Right cardiac atrium (tissue), 5 donors: ENCODE results near the gene ZNF428. TPM values are rescaled to one million over a fixed set of nuclear protein-coding genes. Genes with fewer than 3 reads are reported as not detected.
"Not testable (repeated sequence)": the region's sequence is repeated elsewhere in the genome, so short reads cannot be mapped to it uniquely, and the experiment has no call there.

Experiments
- ATAC-seq, 2 donors: fragments of 200-7000 bp; cut with Tn5 transposase; one replicate each; pipeline versions ENCODE4 v1.8.0 to v1.9.1; 2020; ENCODE audit warnings: moderate library complexity in 2 of 2, mild to moderate bottlenecking in 1 of 2
- DNase-seq, 3 donors: peaks; one replicate each; pipeline ENCODE4 v3.0.0-alpha.2; 2020
- H3K27ac ChIP-seq: one replicate; pipeline ENCODE4 v1.5.1; 2013; ENCODE audit warnings: mild to moderate bottlenecking, low read length, control low read depth, moderate library complexity
- H3K27me3 ChIP-seq: one replicate; pipeline ENCODE4 v1.6.1; 2013; ENCODE audit not compliant: control insufficient read depth, insufficient read depth
- H3K4me1 ChIP-seq: one replicate; pipeline ENCODE4 v1.6.1; 2013; ENCODE audit warnings: low read length; ENCODE audit not compliant: control insufficient read depth, insufficient read depth
- H3K4me3 ChIP-seq: one replicate; pipeline ENCODE4 v1.5.1; 2013; ENCODE audit warnings: low read length, control low read depth
- H3K9me3 ChIP-seq: one replicate; pipeline ENCODE4 v1.6.1; 2013; ENCODE audit warnings: low read length; ENCODE audit not compliant: control insufficient read depth
- WGBS: extraction: QIAGEN DNeasy Blood & Tissue Kit; methylation state at CpG from one replicate; pipeline ENCODE4 v1.1.7; 2013; 5-methylcytosine and 5-hydroxymethylcytosine counted together
- intact Hi-C, 4 donors: fragments of 100-400 bp; cut with DNase I; formaldehyde crosslinking; loops; one replicate each; pipeline versions ENCODE4 v1.11.0 to v1.14.0; 2022 to 2023
- polyA plus RNA-seq: library from polyadenylated mRNA; stranded (reverse); fragments of 200-250 nt; gene quantifications from one replicate; pipeline ENCODE4 v1.2.3, GENCODE V29; 2013
- total RNA-seq, 4 donors: library from RNA; stranded (reverse); fragmentation: NEBNext Ultra II Directional; extraction: Animal tissue kit (Norgen Biotek cat#: 25700); gene quantifications; one replicate each; pipeline ENCODE4 v1.2.1, GENCODE V29; 2021
- donor health status: healthy with polysubstance abuse.
- donor health status: DM: no; HTN: yes; CAD: no.
- donor health status: DM: no; HTN: no; CAD: no.
- donor health status: DM: no; HTN: yes; CAD: no; lungs with severe emphysema.
- donor health status: DM: yes; HTN: yes; CAD: no.

The ZNF428 gene
- total and polyA plus RNA-seq, 5 donors: 41.4 to 65.0 (median 45.9) TPM

DNA sequence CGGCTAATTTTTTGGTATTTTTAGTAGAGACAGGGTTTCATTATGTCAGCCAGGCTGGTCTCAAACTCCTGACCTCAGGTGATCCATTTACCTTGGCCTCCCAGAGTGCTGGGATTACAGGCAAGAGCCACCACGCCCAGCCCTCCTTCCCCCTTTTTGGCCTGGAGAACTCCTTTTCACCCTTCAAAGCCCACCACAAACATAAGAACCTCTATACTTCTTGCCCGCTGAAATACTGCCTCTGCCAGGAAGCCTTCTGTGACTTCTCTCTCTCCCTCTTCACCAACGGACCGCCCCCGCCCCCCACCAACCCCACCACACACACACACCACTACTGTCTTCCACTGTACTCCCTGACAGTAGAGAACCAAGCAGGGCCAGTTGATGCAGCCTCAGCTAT is 2.5 kb downstream of the ZNF428 start:
- no peak for ATAC-seq
- Histone ChIP-seq H3K4me1 (no peaks in the 10 kb centered on the region), H3K27ac (no peak overlapping the region), H3K27me3 (no peaks in the 10 kb centered on the region), H3K9me3 (no peaks in the 10 kb centered on the region), H3K4me3 (no peak overlapping the region)
- WGBS: 87% methylated on average over 6 of the region's 6 CpGs
- DNase-seq: no peak
- intact Hi-C loops: no loop called here

DNA sequence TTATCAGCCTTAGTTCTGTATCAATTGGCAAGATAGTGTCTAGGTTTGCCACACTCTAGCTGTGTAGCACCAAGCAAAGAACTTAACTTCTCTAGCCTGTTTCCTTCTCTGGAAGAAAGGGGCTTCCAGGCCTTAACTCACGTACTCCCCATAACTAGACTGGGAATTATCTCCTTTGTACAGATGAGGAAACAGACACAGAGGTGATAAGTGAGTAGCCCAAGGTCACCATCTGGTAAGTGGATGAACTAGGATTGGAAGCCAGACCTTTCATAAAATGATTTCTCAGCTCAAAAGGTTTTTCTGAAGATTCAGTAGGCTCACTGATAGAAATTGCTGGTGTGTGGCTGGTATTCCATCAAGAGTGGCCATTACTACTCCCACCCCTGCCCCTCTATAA is 3.1 kb downstream of the ZNF428 start:
- H3K9me3 ChIP-seq: no peaks in the 10 kb centered on the region
- no peak for ATAC-seq
- 70% methylated on average over 1 of the region's 1 CpG for WGBS
- H3K27me3 ChIP-seq: no peaks in the 10 kb centered on the region
- no peak overlapping the region for H3K4me3 ChIP-seq
- no peak for DNase-seq
- H3K4me1 ChIP-seq: no peaks in the 10 kb centered on the region
- H3K27ac ChIP-seq: no peak overlapping the region
- intact Hi-C loops: no loop called here

DNA sequence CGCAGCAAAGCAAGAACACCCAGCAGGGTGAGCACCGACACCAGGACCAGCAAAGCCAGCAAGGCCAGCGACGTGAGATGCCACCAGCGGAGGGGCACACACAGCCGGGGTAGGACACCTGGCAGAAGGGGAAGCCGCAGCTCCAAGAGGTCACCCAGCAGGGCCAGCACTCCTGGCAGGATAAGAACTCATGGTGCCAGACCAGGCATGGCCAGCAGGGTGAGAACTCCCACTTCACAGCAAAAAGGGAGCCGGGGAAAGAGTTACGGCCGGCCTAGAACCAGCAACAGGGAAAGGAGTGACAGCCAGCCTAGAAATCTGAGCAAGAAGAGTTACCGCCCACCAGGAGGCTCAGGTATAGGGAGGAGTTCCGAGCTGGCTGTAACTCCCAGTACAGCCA is 7.1 kb downstream of the ZNF428 start:
- H3K9me3 ChIP-seq: no peaks in the 10 kb centered on the region
- H3K27me3 ChIP-seq: no peaks in the 10 kb centered on the region
- WGBS: 94% methylated on average over 12 of the region's 12 CpGs
- intact Hi-C loops: no loop called here
- ATAC-seq (no peak), DNase-seq (no peak)
- no peak overlapping the region for H3K27ac ChIP-seq
- H3K4me1 ChIP-seq: no peaks in the 10 kb centered on the region
- H3K4me3 ChIP-seq: no peak overlapping the region

DNA sequence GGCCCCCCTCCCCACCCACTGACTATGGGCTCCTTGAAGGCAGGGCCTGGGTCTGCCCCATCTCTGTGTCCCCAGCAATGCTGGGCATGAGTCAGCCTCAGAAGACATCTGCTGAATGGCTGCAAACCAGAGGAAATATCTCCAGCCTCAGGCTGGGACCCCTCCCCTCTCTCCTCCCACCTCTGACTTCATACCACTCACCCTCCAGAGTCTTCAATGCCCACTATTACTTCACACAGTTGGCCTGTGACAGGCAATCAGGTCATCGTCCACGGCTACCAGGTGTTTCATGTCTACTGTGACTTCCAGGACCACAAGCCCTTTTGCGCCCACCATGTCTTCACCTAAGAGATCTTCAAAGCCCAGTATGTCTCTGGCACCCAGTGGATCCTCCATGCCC is 7.6 kb downstream of the ZNF428 start, which contains the start of gene SRRM5:
TSS of gene SRRM5 (plus strand) at position 301 of the 400 bp plus-strand sequence. CDS start at position 335, 34 bp downstream.
- Histone ChIP-seq H3K27me3 (no peaks in the 10 kb centered on the region), H3K27ac (no peak within 1 kb of the TSS), H3K9me3 (no peaks in the 10 kb centered on the region), H3K4me3 (no peak within 1 kb of the TSS), H3K4me1 (no peaks in the 10 kb centered on the region)
- DNase-seq (no peak), ATAC-seq (no peak)
- 88% methylated on average over 3 of the region's 3 CpGs for WGBS
- intact Hi-C loops: no loop called here

DNA sequence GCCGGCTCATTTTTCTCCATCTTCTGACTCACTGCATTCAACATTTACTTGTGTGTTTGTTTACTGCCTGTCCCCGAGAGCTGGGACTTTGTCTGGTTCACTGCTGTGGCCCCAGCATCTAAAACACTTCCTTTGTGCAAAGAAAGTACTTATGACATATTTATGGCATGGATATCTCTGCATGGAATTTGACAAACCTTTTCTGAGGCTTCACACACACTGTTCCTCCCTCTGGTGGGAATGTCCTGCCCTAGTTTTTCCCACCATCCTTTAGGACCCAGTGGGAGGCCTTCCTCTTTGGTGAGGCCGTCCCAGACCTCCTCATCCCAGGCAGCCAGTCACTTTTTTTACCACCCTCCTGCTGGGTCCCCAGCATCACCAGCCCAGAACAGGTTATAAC is 8.9 kb downstream of the ZNF428 start:
- H3K9me3 ChIP-seq: no peaks in the 10 kb centered on the region
- no peak overlapping the region for H3K4me3 ChIP-seq
- WGBS: 65% methylated on average over 3 of the region's 3 CpGs
- no peak overlapping the region for H3K27ac ChIP-seq
- no peaks in the 10 kb centered on the region for H3K27me3 ChIP-seq
- intact Hi-C loops: no loop called here
- H3K4me1 ChIP-seq: no peaks in the 10 kb centered on the region
- DNase-seq: no peak
- no peak for ATAC-seq

DNA sequence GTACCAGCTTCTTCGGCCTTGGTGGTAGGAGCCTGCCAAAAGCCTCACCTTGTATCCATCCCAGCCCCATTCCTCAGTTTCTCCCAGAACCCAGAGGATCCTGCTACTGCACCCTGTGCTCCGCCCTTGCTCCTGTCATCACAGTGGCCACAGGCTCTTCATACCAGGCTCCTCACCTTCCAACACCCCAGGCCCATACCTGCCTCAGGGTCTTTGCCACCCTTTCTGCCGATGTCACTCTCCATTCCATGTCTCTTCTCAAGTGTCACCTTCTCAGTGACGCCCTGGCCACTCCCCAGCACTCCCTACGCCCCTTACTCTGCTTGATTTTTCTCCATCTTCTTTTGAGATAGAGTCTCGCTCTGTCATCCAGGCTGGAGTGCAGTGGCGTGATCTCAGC is 9.6 kb downstream of the ZNF428 start:
- Histone ChIP-seq H3K4me3 (no peak overlapping the region), H3K4me1 (no peaks in the 10 kb centered on the region), H3K9me3 (no peaks in the 10 kb centered on the region), H3K27ac (no peak overlapping the region), H3K27me3 (no peaks in the 10 kb centered on the region)
- intact Hi-C loops: no loop called here
- no peak for ATAC-seq
- 82% methylated on average over 7 of the region's 7 CpGs for WGBS
- no peak for DNase-seq

DNA sequence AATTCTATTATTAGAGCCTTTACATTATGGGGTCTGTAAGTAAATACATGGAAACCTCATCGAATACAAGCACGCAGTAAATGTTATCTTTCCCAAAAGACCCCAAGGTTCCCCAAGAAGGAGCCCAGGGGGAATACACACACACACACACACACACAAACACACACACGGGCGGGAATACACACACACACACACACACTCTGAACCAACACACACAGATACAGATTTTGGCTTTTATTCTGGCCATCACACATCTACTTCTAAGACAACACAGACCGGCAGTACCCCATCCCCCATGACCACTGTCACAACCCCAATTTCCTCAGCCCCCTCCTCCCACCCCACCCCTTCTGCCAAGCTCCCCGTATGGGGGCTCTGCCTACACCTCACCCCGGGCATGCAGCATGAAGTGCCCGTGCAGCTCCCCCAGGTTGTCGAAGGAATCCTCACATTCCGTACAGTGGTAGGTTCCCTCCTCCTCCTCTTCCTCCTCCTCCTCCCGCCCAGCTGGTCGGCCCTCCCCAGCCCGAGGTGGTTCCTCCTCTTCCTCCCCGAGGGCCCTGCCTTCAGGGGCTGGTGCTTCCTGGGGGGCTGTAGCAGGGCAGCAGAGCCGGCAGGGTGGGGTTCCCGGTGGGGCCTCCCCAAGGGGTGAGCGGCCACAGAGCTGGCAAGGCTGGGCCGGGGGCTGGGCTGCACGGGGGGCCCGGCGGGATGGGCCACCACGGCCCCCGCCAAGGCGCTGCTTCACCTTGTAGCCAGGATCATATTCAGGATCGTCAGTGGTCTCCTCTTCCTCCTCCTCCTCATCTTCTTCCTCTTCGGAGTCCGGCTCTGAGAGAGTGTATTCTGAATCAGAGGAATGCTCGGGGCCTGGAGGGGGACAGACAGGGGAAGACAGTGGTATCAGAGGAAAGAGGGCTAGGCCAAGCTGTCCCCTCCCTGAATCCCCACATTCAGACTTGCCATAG is 11.9 kb downstream of the ZNF428 start:
- Histone ChIP-seq H3K27ac (no peak overlapping the region), H3K27me3 (no peaks in the 10 kb centered on the region), H3K4me1 (no peaks in the 10 kb centered on the region), H3K4me3 (no peak overlapping the region), H3K9me3 (no peaks in the 10 kb centered on the region)
- ATAC-seq: peak in 1 of 2 donors; percentile 13
- no peak for DNase-seq
- WGBS: 69% methylated on average over 28 of the region's 28 CpGs
- intact Hi-C loops: no loop called here

DNA sequence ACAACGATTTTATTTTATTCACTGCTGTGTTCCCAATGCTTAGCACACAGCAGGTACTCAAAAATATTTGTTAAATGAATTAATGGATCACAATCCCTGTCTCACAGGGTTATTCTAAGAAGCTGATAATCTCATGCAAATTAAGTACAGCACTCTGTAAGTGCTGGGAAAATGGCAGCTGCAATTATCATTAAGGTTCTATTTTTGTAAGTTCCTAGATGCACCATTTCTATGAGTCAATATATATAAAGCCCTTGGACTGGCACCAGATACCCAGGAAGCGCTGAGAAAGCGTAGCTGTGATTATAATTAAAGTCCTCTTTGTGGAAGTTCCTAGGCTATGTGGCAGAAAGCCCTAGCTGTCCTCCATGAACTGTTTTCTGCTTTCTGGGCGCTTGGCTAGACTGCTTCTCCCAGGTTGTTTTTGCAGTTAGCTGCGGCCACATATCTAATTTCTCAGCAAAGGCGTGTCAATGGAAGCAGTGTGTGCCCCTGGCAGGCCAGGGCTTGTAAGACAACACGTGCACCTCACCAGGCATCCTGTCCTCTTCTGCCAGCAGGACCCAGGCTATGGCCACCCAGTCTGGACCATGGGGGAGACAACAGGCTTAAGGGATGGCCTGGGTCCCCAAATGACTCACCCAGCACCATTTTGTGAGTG is 12.7 kb downstream of the ZNF428 start:
- H3K4me1 ChIP-seq: no peaks in the 10 kb centered on the region
- intact Hi-C loops: no loop called here
- H3K27ac ChIP-seq: no peak overlapping the region
- ATAC-seq (no peak), DNase-seq (no peak)
- H3K4me3 ChIP-seq: no peak overlapping the region
- H3K27me3 ChIP-seq: no peaks in the 10 kb centered on the region
- 87% methylated on average over 7 of the region's 7 CpGs for WGBS
- H3K9me3 ChIP-seq: no peaks in the 10 kb centered on the region

DNA sequence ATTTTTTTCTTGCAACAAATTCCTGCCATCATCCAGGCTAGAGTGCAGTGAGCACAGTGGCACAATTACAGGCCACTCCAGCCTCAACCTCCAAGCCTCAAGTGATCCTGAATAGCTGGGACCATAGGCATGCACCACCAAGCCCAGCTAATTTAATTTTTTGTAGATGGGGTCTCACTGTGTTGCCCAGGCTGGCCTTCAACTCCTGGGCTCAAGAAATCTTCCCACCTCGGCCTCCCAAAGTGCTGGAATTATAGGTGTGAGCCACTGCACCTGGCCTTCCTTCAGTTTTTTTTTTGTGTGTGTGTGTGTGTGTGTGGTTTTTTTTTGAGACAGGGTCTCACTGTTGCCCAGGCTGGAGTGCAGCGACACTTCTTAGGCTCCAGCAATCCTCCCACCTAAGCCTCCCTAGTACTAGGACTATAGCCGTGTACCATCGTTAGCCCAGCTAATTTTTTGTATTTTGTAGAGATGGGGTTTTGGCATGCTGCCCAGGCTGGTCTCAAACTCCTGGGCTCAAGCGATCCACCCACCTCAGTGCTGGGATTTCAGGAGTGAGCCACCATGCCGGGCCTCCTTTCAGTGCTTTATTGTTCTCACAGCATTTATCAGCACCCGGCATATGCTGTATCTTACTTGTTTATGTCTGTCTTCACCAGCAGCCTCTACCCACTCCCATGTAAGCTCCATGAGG is 13.4 kb downstream of the ZNF428 start:
- Histone ChIP-seq H3K9me3 (no peaks in the 10 kb centered on the region), H3K4me3 (no peak overlapping the region), H3K27ac (no peak overlapping the region), H3K27me3 (no peaks in the 10 kb centered on the region), H3K4me1 (no peaks in the 10 kb centered on the region)
- WGBS: 69% methylated on average over 7 of the region's 7 CpGs
- no peak for ATAC-seq
- intact Hi-C loops: no loop called here
- DNase-seq: no peak

DNA sequence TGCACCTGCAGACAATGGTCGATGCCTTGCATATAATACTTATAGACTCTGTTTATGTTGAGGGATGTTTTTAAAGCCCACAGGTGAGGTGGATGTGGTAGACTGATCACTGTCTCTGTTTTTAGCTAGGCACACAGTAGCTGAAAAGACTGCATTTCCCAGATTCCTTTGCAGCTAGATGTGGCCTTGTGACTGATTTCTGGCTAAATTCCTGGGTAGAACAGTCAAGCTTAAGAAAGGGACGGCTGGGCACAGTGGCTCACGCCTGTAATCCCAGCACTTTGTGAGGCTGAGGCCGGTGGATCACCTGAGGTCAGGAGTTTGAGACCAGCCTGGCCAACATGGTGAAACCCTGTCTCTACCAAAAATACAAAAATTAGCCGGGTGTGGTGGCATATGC is 19.1 kb downstream of the ZNF428 start:
- not testable (repeated sequence) for ATAC-seq
- WGBS: 68% methylated on average over 5 of the region's 5 CpGs

More for the DNA sequence above, 19.1 kb downstream of the ZNF428 start:
- H3K4me3 ChIP-seq, intact Hi-C loops, H3K27ac ChIP-seq, H3K4me1 ChIP-seq, DNase-seq, H3K9me3 ChIP-seq, H3K27me3 ChIP-seq: not testable (repeated sequence)
